ENCODE data around the gene CXCL6.

Gene CXCL6

GRCh38 chr4:73850261-73850970 is 13.9 kb downstream of the CXCL6 start:
- no peaks in the 10 kb centered on the region for H3K9me2 ChIP-seq (replicated peaks; ENCODE audit: control insufficient read depth, low read length)
- no peak overlapping the region for H3K4me2 ChIP-seq (ENCODE audit: low read length)
- no peaks in the 10 kb centered on the region for H3K4me1 ChIP-seq (ENCODE audit: control insufficient read depth, low read length)
- H3F3A ChIP-seq (ENCODE audit: control insufficient read depth, insufficient read depth), result no peaks in the 10 kb centered on the region
- no peaks in the 10 kb centered on the region for H3K79me2 ChIP-seq (ENCODE audit: control insufficient read depth, low read length)
- no peak overlapping the region for H3K4me3 ChIP-seq (ENCODE audit: low read length)
- H3K27ac ChIP-seq (ENCODE audit: low read depth, low read length), result no peak overlapping the region
- H3K9me3 ChIP-seq (ENCODE audit: control insufficient read depth, insufficient read depth, low read length), result no peaks in the 10 kb centered on the region
- H4K20me1 ChIP-seq (ENCODE audit: control insufficient read depth, insufficient read depth, low read depth, low read length), result no peaks in the 10 kb centered on the region
- H3K27me3 ChIP-seq (ENCODE audit: control insufficient read depth, low read length), result no peaks in the 10 kb centered on the region
- H3K36me3 ChIP-seq (ENCODE audit: control insufficient read depth, low read length), result no peaks in the 10 kb centered on the region
- TF ChIP-seq EZH2phosphoT487 (IDR thresholded peaks at IDR 0.05; ENCODE audit: borderline replicate concordance, low read length) (no peak), CTCF (IDR thresholded peaks at IDR 0.05; ENCODE audit: low read depth, low read length, poor library complexity, severe bottlenecking) (no peak)

- H3K9me3 ChIP-seq (ENCODE audit: control insufficient read depth, insufficient read depth, low read length), result no peaks in the 10 kb centered on the region
- H3K4me1 ChIP-seq (ENCODE audit: control insufficient read depth, low read length), result no peaks in the 10 kb centered on the region
- H4K20me1 ChIP-seq (ENCODE audit: control insufficient read depth, insufficient read depth, low read depth, low read length), result no peaks in the 10 kb centered on the region
- no peaks in the 10 kb centered on the region for H3K36me3 ChIP-seq (ENCODE audit: control insufficient read depth, low read length)
- no peak for TF ChIP-seq CTCF (IDR thresholded peaks at IDR 0.05; ENCODE audit: low read depth, low read length, poor library complexity, severe bottlenecking)
- TF ChIP-seq EZH2phosphoT487 (IDR thresholded peaks at IDR 0.05; ENCODE audit: borderline replicate concordance, low read length), result no peak
- no peaks in the 10 kb centered on the region for H3K27me3 ChIP-seq (ENCODE audit: control insufficient read depth, low read length)
- H3K4me3 ChIP-seq (ENCODE audit: low read length), result no peak overlapping the region
- H3K27ac ChIP-seq (ENCODE audit: low read depth, low read length), result no peak overlapping the region
- no peaks in the 10 kb centered on the region for H3K79me2 ChIP-seq (ENCODE audit: control insufficient read depth, low read length)
- H3F3A ChIP-seq (ENCODE audit: control insufficient read depth, insufficient read depth), result no peaks in the 10 kb centered on the region
- no peak overlapping the region for H3K4me2 ChIP-seq (ENCODE audit: low read length)
- H3K9me2 ChIP-seq (replicated peaks; ENCODE audit: control insufficient read depth, low read length), result no peaks in the 10 kb centered on the region
These were observed 14.8 kb downstream of the CXCL6 start for GRCh38 chr4:73851293-73851692.

GRCh38 chr4:73852771-73853170 is 16.3 kb downstream of the CXCL6 start:
- no peak overlapping the region for H3K27ac ChIP-seq (ENCODE audit: low read depth, low read length)
- H3K9me3 ChIP-seq (ENCODE audit: control insufficient read depth, insufficient read depth, low read length), result no peaks in the 10 kb centered on the region
- H4K20me1 ChIP-seq (ENCODE audit: control insufficient read depth, insufficient read depth, low read depth, low read length), result no peaks in the 10 kb centered on the region
- H3F3A ChIP-seq (ENCODE audit: control insufficient read depth, insufficient read depth), result no peaks in the 10 kb centered on the region
- H3K79me2 ChIP-seq (ENCODE audit: control insufficient read depth, low read length), result no peaks in the 10 kb centered on the region
- TF ChIP-seq EZH2phosphoT487 (IDR thresholded peaks at IDR 0.05; ENCODE audit: borderline replicate concordance, low read length), result no peak
- no peak for TF ChIP-seq CTCF (IDR thresholded peaks at IDR 0.05; ENCODE audit: low read depth, low read length, poor library complexity, severe bottlenecking)
- H3K9me2 ChIP-seq (replicated peaks; ENCODE audit: control insufficient read depth, low read length), result no peaks in the 10 kb centered on the region
- no peaks in the 10 kb centered on the region for H3K4me1 ChIP-seq (ENCODE audit: control insufficient read depth, low read length)
- no peaks in the 10 kb centered on the region for H3K27me3 ChIP-seq (ENCODE audit: control insufficient read depth, low read length)
- no peak overlapping the region for H3K4me3 ChIP-seq (ENCODE audit: low read length)
- no peaks in the 10 kb centered on the region for H3K36me3 ChIP-seq (ENCODE audit: control insufficient read depth, low read length)
- H3K4me2 ChIP-seq (ENCODE audit: low read length), result no peak overlapping the region
